ENCODE data around the gene PTTG1IP. TPM values are rescaled to one million over a fixed set of nuclear protein-coding genes. Genes with fewer than 3 reads are reported as not detected.

PTTG1IP gene
- total and polyA plus RNA-seq, 2 of the 13 experiments (the other 11 are each of a cell fraction or from before 2014, with no cell fraction given): 161 to 700 TPM

GRCh38 chr21:44817914-44818639 is 55.4 kb downstream of the PTTG1IP start, which contains the start of gene SUMO3 (continued):
- TF ChIP-seq THRA (CRISPR knock-in tag; IDR thresholded peaks at IDR 0.05; ENCODE audit: borderline replicate concordance) (no peak), ZNF788 (CRISPR knock-in tag; IDR thresholded peaks at IDR 0.05; ENCODE audit: borderline replicate concordance) (0 out of 2 replicates have a peak, but pooled peaks have one; percentile 22), ZNF574 (CRISPR knock-in tag; IDR thresholded peaks at IDR 0.05) (0 out of 2 replicates have a peak, but pooled peaks have one; percentile 12), AKAP8 (CRISPR knock-in tag; IDR thresholded peaks at IDR 0.05) (no peak; the same call in 1 of the 2 replicates), ZNF432 (CRISPR knock-in tag; IDR thresholded peaks at IDR 0.05; ENCODE audit: borderline replicate concordance) (no peak), MXD1 (CRISPR knock-in tag; IDR thresholded peaks at IDR 0.05) (0 out of 2 replicates have a peak, but pooled peaks have one; percentile 41), NR1H2 (CRISPR knock-in tag; IDR thresholded peaks at IDR 0.05; ENCODE audit: borderline replicate concordance, low read depth) (no peak), ZNF101 (CRISPR knock-in tag; IDR thresholded peaks at IDR 0.05; ENCODE audit: borderline replicate concordance, low read depth) (no peak), CBX1 (IDR thresholded peaks at IDR 0.05; ENCODE audit: low read depth) (no peak), RFXAP (CRISPR knock-in tag; IDR thresholded peaks at IDR 0.05; ENCODE audit: borderline replicate concordance) (no peak), ZBTB40 (IDR thresholded peaks at IDR 0.05) (no peak), ZBTB40 (CRISPR knock-in tag; IDR thresholded peaks at IDR 0.05) (no peak), IKZF1 (IDR thresholded peaks at IDR 0.05) (no peak), SMAD3 (CRISPR knock-in tag; IDR thresholded peaks at IDR 0.05) (no peak), ATAD3A (CRISPR knock-in tag; IDR thresholded peaks at IDR 0.05) (no peak), PCBP2 (optimal IDR thresholded peaks at IDR 0.05; ENCODE audit: low read depth, low read length, poor library complexity, severe bottlenecking) (no peak)

All from HepG2 (cell line).